H1 (cell line): ENCODE data around the gene UNC5B. TPM values are rescaled to one million over a fixed set of nuclear protein-coding genes. Genes with fewer than 3 reads are reported as not detected.
A peak's percentile ranks its signal among the peaks of the same experiment; 100 is the strongest.

ENCODE experiments used
- CTCF ChIA-PET: fragments of 300-600 bp; sonication (Branson Sonifier 250); formaldehyde crosslinking; loops from one replicate; lab custom pipeline; 2021; ENCODE audit not compliant: partially characterized antibody; lab: Charles Lee
- POLR2A ChIA-PET: fragments of 300-600 bp; sonication (Branson Sonifier 250); formaldehyde crosslinking; loops from one replicate; lab custom pipeline; 2021; ENCODE audit warnings: inconsistent platforms; ENCODE audit not compliant: partially characterized antibody; lab: Charles Lee
- DNase-seq, 2 experiments: peaks; one replicate each; pipeline versions ENCODE4 v3.0.0 to v3.0.0-alpha.2; 2010 to 2022; ENCODE audit warnings: low spot score in 2 of 2, low read depth in 1 of 2, mixed read lengths in 1 of 2
- FAIRE-seq: peaks from 2 replicates; lab custom pipeline; 2011; peaks lifted over from hg19 to GRCh38; lab: Jason Lieb, UNC
- H2AFZ ChIP-seq: 2 replicates; pipeline ENCODE4 v1.8.1; 2012; ENCODE audit warnings: low read length, inconsistent platforms
- H2AK5ac ChIP-seq: 2 replicates; pipeline ENCODE4 v1.6.1; 2013; ENCODE audit warnings: low read depth, low read length
- H2BK120ac ChIP-seq: replicated peaks from 2 replicates; pipeline ENCODE3; 2013; ENCODE audit warnings: low read depth, low read length, inconsistent platforms
- H2BK12ac ChIP-seq: 2 replicates; pipeline ENCODE4 v1.6.1; 2013; ENCODE audit warnings: low read depth, low read length
- H2BK15ac ChIP-seq: 2 replicates; pipeline ENCODE4 v1.6.1; 2013; ENCODE audit warnings: low read length
- H2BK20ac ChIP-seq: 2 replicates; pipeline ENCODE4 v1.6.1; 2013; ENCODE audit warnings: low read length
- H2BK5ac ChIP-seq: 2 replicates; pipeline ENCODE4 v1.6.1; 2013; ENCODE audit warnings: low read depth, low read length
- H3K14ac ChIP-seq: 2 replicates; pipeline ENCODE4 v1.6.1; 2013; ENCODE audit warnings: inconsistent platforms; ENCODE audit not compliant: insufficient read length
- H3K18ac ChIP-seq: 2 replicates; pipeline ENCODE4 v1.6.1; 2013; ENCODE audit warnings: low read length; ENCODE audit errors: extremely low read depth
- H3K23ac ChIP-seq: 2 replicates; pipeline ENCODE4 v1.6.1; 2013; ENCODE audit warnings: inconsistent platforms; ENCODE audit not compliant: insufficient read length
- H3K23me2 ChIP-seq: 2 replicates; pipeline ENCODE4 v1.6.1; 2013; ENCODE audit warnings: low read depth, low read length
- H3K27ac ChIP-seq: 2 replicates; pipeline ENCODE4 v1.6.1; 2011; ENCODE audit warnings: low read depth, low read length, inconsistent platforms
- H3K27me3 ChIP-seq, 4 experiments: replicated peaks in 1 of 4; 1 replicate in 1 of 4; 2 replicates in 3 of 4; pipeline versions ENCODE4 v1.6.1 to v1.8.1; 2011 to 2013; ENCODE audit warnings: low read length in 3 of 4, mild to moderate bottlenecking in 3 of 4, inconsistent platforms in 2 of 4, mixed read lengths in 2 of 4, moderate library complexity in 1 of 4; ENCODE audit not compliant: control insufficient read depth in 3 of 4, insufficient read depth in 3 of 4; ENCODE audit errors: extremely low read depth in 1 of 4
- H3K36me3 ChIP-seq, 4 experiments: 2 replicates each; pipeline versions ENCODE4 v1.6.1 to v1.8.1; 2011 to 2013; ENCODE audit warnings: mild to moderate bottlenecking in 4 of 4, low read length in 3 of 4, moderate library complexity in 2 of 4, control low read depth in 1 of 4, inconsistent platforms in 1 of 4; ENCODE audit not compliant: insufficient read depth in 4 of 4, control insufficient read depth in 2 of 4
- H3K4ac ChIP-seq: replicated peaks from 2 replicates; pipeline ENCODE3; 2013; ENCODE audit warnings: low read length, low read depth, mixed read lengths, inconsistent platforms; ENCODE audit not compliant: insufficient read length
- H3K4me1 ChIP-seq, 4 experiments: replicated peaks in 1 of 4; 1 replicate in 1 of 4; 2 replicates in 3 of 4; pipeline versions ENCODE4 v1.6.1 to v1.8.1; 2011 to 2013; ENCODE audit warnings: low read length in 3 of 4, inconsistent platforms in 2 of 4, mixed read lengths in 1 of 4; ENCODE audit not compliant: insufficient read depth in 4 of 4, control insufficient read depth in 3 of 4
- H3K4me2 ChIP-seq, 2 experiments: 2 replicates each; pipeline versions ENCODE4 v1.6.1 to v1.8.1; 2011 to 2013; ENCODE audit warnings: low read depth in 2 of 2, low read length in 2 of 2, control low read depth in 1 of 2, inconsistent platforms in 1 of 2, mild to moderate bottlenecking in 1 of 2; ENCODE audit not compliant: insufficient read depth in 1 of 2
- H3K4me3 ChIP-seq, 4 experiments: fragments of 200-600, 300-600 bp in 1 of 4; sonication (generic), shearing (Covaris generic), sonication (Bioruptor Twin) in 1 of 4; 2 replicates each; pipeline versions ENCODE4 v1.5.1 to v1.8.1; 2011 to 2016; ENCODE audit warnings: low read length in 4 of 4, low read depth in 3 of 4, control low read depth in 2 of 4, inconsistent platforms in 2 of 4, mild to moderate bottlenecking in 2 of 4, mixed read lengths in 1 of 4, moderate library complexity in 1 of 4; ENCODE audit not compliant: insufficient read depth in 2 of 4; ENCODE audit errors: extremely low read depth in 1 of 4
- H3K56ac ChIP-seq: replicated peaks from 2 replicates; pipeline ENCODE3; 2013; ENCODE audit warnings: low read depth, mild to moderate bottlenecking, mixed read lengths, low read length, inconsistent platforms; ENCODE audit not compliant: insufficient read length
- H3K79me1 ChIP-seq: 2 replicates; pipeline ENCODE4 v1.6.1; 2013; ENCODE audit warnings: low read depth, low read length, control low read depth
- H3K79me2 ChIP-seq, 2 experiments: 2 replicates each; pipeline versions ENCODE4 v1.6.1 to v1.8.1; 2012 to 2013; ENCODE audit warnings: low read length in 2 of 2, mild to moderate bottlenecking in 2 of 2, inconsistent platforms in 1 of 2; ENCODE audit not compliant: insufficient read depth in 2 of 2, control insufficient read depth in 1 of 2
- H3K9ac ChIP-seq, 4 experiments: replicated peaks in 1 of 4; 1 replicate in 1 of 4; 2 replicates in 3 of 4; pipeline versions ENCODE4 v1.6.1 to v1.8.1; 2011 to 2013; ENCODE audit warnings: low read depth in 3 of 4, low read length in 3 of 4, control low read depth in 2 of 4, mild to moderate bottlenecking in 2 of 4, moderate library complexity in 2 of 4, inconsistent platforms in 1 of 4; ENCODE audit errors: extremely low read depth in 1 of 4
- H3K9me3 ChIP-seq, 2 experiments: 2 replicates each; pipeline versions ENCODE4 v1.6.1 to v1.8.1; 2012 to 2013; ENCODE audit warnings: mild to moderate bottlenecking in 2 of 2, moderate library complexity in 2 of 2, control low read depth in 1 of 2, inconsistent platforms in 1 of 2, low read depth in 1 of 2, low read length in 1 of 2, mixed read lengths in 1 of 2; ENCODE audit not compliant: insufficient read depth in 2 of 2
- H4K20me1 ChIP-seq, 2 experiments: replicated peaks in 1 of 2; 2 replicates each; pipeline versions ENCODE3 to v1.8.1; 2011 to 2013; ENCODE audit warnings: inconsistent platforms in 2 of 2, low read length in 2 of 2, mild to moderate bottlenecking in 1 of 2; ENCODE audit not compliant: insufficient read depth in 2 of 2, control insufficient read depth in 1 of 2
- H4K5ac ChIP-seq: 2 replicates; pipeline ENCODE4 v1.6.1; 2013; ENCODE audit warnings: low read length, low read depth, mixed read lengths, inconsistent platforms; ENCODE audit not compliant: insufficient read length
- H4K8ac ChIP-seq: 2 replicates; pipeline ENCODE4 v1.8.0; 2013; ENCODE audit warnings: mild to moderate bottlenecking, moderate library complexity, low read length, inconsistent platforms; ENCODE audit not compliant: insufficient read depth; ENCODE audit errors: extremely low read depth
- H4K91ac ChIP-seq: replicated peaks from 2 replicates; pipeline ENCODE3; 2013; ENCODE audit warnings: low read length, mixed read lengths, inconsistent platforms; ENCODE audit not compliant: insufficient read length
- POLR2AphosphoS5 ChIP-seq: IDR thresholded peaks from 2 replicates; pipeline ENCODE4 v1.6.1; 2011; ENCODE audit warnings: low read depth, low read length
- POU5F1 ChIP-seq: IDR thresholded peaks from 2 replicates; pipeline ENCODE4 v1.6.1; 2011; ENCODE audit warnings: low read depth, mild to moderate bottlenecking, low read length, moderate library complexity
- WGBS, 2 experiments: shearing (Covaris generic) in 1 of 2; methylation state at CpG; one replicate each; pipeline versions ENCODE4 v1.1.6 to v1.1.7; 2013 to 2015; ENCODE audit warnings: low lambda C conversion rate in 2 of 2, mixed read lengths in 2 of 2, inconsistent platforms in 1 of 2, low coverage in 1 of 2, missing lambda C conversion rate in 1 of 2; ENCODE audit not compliant: insufficient replicate concordance in 2 of 2, insufficient coverage in 1 of 2, insufficient read length in 1 of 2; ENCODE audit errors: extremely low coverage in 1 of 2, missing lambda C conversion rate in 1 of 2; 5-methylcytosine and 5-hydroxymethylcytosine counted together
- polyA plus RNA-seq, 7 experiments: library from polyadenylated mRNA; depleted of rRNA in 3 of 7; stranded (reverse) in 5 of 7; unstranded in 2 of 7; fragments of >200 nt in 5 of 7; fragments of 200-250 nt in 2 of 7; gene quantifications; 1 replicate in 5 of 7; 2 replicates in 1 of 7; 4 replicates in 1 of 7; pipeline versions ENCODE4 v1.2.1 to v1.2.3, GENCODE V29; 2011 to 2013; ENCODE audit warnings: missing spikeins in 2 of 7, mixed read lengths in 2 of 7
- total RNA-seq: library from RNA; stranded (reverse); fragmentation: NEBNext Ultra II Directional; extraction: Animal tissue kit (Norgen Biotek cat#: 25700); gene quantifications from 2 replicates; pipeline ENCODE4 v1.2.1, GENCODE V29; 2021

The UNC5B gene
- total and polyA plus RNA-seq, 2 of the 8 experiments (the other 6 are each of a cell fraction or from before 2014, with no cell fraction given), result 27.9 to 31.8 TPM

DNA sequence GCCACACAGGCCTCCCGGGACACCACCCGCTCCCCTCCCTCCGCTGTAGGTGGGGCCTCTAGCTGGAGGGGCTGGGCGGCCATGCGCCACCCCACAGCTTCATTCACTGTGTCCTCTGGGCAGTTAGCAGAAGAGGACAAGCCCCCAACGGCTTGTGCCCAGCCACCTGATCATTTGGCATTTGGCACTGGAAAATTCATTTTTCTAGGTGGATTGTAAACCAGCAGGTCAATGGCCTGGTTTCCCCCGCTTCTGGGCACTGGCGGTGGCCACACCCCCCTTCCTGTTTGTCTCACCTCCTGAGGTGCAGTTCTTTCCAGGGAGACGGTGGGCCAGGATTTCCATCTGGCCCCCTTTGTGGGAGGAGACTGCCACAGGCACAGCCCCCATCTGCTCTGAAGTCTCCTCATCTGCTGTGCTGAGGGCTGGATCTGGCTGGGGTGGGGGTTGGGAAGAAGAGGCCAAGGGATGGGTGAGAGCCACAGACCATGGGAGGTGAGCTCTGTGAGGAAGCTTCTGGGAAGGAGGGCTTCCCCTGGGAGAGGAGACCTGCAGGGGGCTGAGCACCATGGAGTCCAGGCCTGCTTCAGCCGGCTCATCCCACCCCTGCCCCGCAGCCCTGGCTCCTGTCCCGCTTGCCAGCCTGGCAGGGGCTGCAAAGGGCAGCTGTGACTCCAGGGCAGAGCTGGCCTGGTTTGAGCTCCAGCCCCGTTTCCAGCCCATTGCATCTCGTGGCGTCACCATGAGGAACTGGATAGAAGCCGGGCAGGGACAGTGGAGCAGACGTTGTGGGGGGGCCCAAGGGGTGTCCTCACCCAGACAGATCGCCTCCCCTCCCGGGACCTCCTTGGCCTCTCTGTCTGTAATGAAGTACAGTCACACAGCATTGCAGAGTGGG is 66.6 kb downstream of the UNC5B start:
- no peak for FAIRE-seq
- Histone ChIP-seq H2AK5ac (no peak overlapping the region), H3K4me3 (no peak overlapping the region), H3K9ac (no peak overlapping the region; a peak in 1 of 7 replicates), H3K18ac (peak overlapping the region; percentile 83), H2BK5ac (0 out of 2 replicates have a peak overlapping the region, but pooled peaks have one; percentile 16), H2BK12ac (peak overlapping the region; percentile 50; the same call in 1 of the 2 replicates), H4K8ac (peak overlapping the region; percentile 65; the same call in 1 of the 2 replicates), H3K4me2 (peak overlapping the region; percentile 20 to 29; a peak in 2 of 4 replicates), H3K56ac (no peak overlapping the region), H3K23ac (no peak overlapping the region), H3K27me3 (no peaks in the 10 kb centered on the region), H3K9me3 (no peaks in the 10 kb centered on the region), H2BK20ac (no peak overlapping the region), H3K79me2 (peaks cover 0 to 4% of the 10 kb centered on the region in 2 experiments; a peak in 1 of 4 replicates), H3K36me3 (peaks cover 0 to 5% (median 2%) of the 10 kb centered on the region in 4 experiments; a peak in 1 of 8 replicates), H4K20me1 (no peaks in the 10 kb centered on the region), H3K4me1 (peaks cover 0 to 25% (median 16%) of the 10 kb centered on the region in 4 experiments; a peak in 6 of 7 replicates), H4K5ac (no peak overlapping the region), H3K4ac (no peak overlapping the region), H3K27ac (no peak overlapping the region; the same call in 1 of the 2 replicates), H3K23me2 (no peaks in the 10 kb centered on the region), H4K91ac (peak overlapping the region; percentile 15), H2BK15ac (peak overlapping the region; percentile 83; the same call in 1 of the 2 replicates), H3K14ac (no peak overlapping the region), H2AFZ (no peak overlapping the region), H3K79me1 (peaks cover 2% of the 10 kb centered on the region; the same call in 1 of the 2 replicates), H2BK120ac (no peak overlapping the region)
- DNase-seq, result no peak
- WGBS, 2 experiments, result 77% methylated on average over 11 of the region's 19 CpGs; no CpG with 5 or more reads in 1 of the 2 experiments
- POLR2A ChIA-PET, result interaction anchor here (1.1 to 3.8 kb wide), 4 partner anchors 9 to 23 kb away, joined by 4 to 13 read pairs (median 5); no protein-coding TSS in a partner anchor
- CTCF ChIA-PET, result interaction anchor here (1.0 to 11.2 kb wide), 9 partner anchors 8 to 377 kb away, joined by 3 to 175 read pairs (median 9); no protein-coding TSS in a partner anchor
- no peak for TF ChIP-seq POLR2AphosphoS5
- no peak for TF ChIP-seq POU5F1
